ENCODE results near the gene MMP25. TPM values are rescaled to one million over a fixed set of nuclear protein-coding genes. Genes with fewer than 3 reads are reported as not detected.

MMP25 gene
- total and polyA plus RNA-seq, 10 of the 15 experiments (the other 5 are each of a cell fraction or from before 2014, with no cell fraction given) = 0.03 to 0.36 (median 0.13) TPM; not detected in 1

- Histone ChIP-seq H4K20me1 (ENCODE audit: control insufficient read depth, insufficient read depth) (no peaks in the 10 kb centered on the region), H2AFZ (ENCODE audit: control insufficient read depth, low read depth, low read length) (no peak overlapping the region), H3K9me3 (replicated peaks; ENCODE audit: control insufficient read depth, insufficient read depth, low read length) (no peaks in the 10 kb centered on the region), H3K4me3 (no peak overlapping the region), H3K4me1 (ENCODE audit: control insufficient read depth, insufficient read depth, low read length) (no peaks in the 10 kb centered on the region; the same call in 1 of the 2 replicates), H3K9ac (ENCODE audit: control insufficient read depth, insufficient read depth, low read length) (no peak overlapping the region), H3K4me2 (ENCODE audit: control insufficient read depth, insufficient read depth) (no peak overlapping the region), H3K27ac (ENCODE audit: control insufficient read depth, insufficient read depth) (no peak overlapping the region), H3K36me3 (ENCODE audit: control insufficient read depth in 2 of 2, insufficient read depth in 2 of 2, low read length in 1 of 2) (no peaks in the 10 kb centered on the region), H3K79me2 (ENCODE audit: control insufficient read depth, insufficient read depth, low read length) (no peaks in the 10 kb centered on the region), H3K27me3 (replicated peaks in 1 of 2; ENCODE audit: control insufficient read depth in 2 of 2, insufficient read depth in 2 of 2, low read length in 1 of 2) (peaks cover 0 to 10% of the 10 kb centered on the region in 2 experiments)
- POLR2A ChIA-PET = no interaction called here
- SMC1A ChIA-PET (ENCODE audit: uncharacterized antibody, unreplicated experiment) = no interaction called here
- DNase-seq (ENCODE audit: low read depth, low spot score) (no peak), FAIRE-seq (no peak), ATAC-seq (no peak)
- TF ChIP-seq ZNF274 (IDR thresholded peaks at IDR 0.05; ENCODE audit: insufficient read depth, insufficient read length) (no peak), MXI1 (IDR thresholded peaks at IDR 0.05; ENCODE audit: low read depth, low read length) (no peak), DPF2 (IDR thresholded peaks at IDR 0.05) (no peak), SMAD5 (IDR thresholded peaks at IDR 0.05; ENCODE audit: low read depth) (no peak), MTA3 (IDR thresholded peaks at IDR 0.05; ENCODE audit: borderline replicate concordance, low read length) (no peak), PML (IDR thresholded peaks at IDR 0.05; ENCODE audit: low read length) (no peak), BCLAF1 (IDR thresholded peaks at IDR 0.05) (no peak), PBX3 (IDR thresholded peaks at IDR 0.05; ENCODE audit: insufficient replicate concordance, low read depth, low read length) (no peak), PRDM15 (CRISPR knock-in tag; IDR thresholded peaks at IDR 0.05) (no peak)
- TF ChIP-seq, protein P1, sequence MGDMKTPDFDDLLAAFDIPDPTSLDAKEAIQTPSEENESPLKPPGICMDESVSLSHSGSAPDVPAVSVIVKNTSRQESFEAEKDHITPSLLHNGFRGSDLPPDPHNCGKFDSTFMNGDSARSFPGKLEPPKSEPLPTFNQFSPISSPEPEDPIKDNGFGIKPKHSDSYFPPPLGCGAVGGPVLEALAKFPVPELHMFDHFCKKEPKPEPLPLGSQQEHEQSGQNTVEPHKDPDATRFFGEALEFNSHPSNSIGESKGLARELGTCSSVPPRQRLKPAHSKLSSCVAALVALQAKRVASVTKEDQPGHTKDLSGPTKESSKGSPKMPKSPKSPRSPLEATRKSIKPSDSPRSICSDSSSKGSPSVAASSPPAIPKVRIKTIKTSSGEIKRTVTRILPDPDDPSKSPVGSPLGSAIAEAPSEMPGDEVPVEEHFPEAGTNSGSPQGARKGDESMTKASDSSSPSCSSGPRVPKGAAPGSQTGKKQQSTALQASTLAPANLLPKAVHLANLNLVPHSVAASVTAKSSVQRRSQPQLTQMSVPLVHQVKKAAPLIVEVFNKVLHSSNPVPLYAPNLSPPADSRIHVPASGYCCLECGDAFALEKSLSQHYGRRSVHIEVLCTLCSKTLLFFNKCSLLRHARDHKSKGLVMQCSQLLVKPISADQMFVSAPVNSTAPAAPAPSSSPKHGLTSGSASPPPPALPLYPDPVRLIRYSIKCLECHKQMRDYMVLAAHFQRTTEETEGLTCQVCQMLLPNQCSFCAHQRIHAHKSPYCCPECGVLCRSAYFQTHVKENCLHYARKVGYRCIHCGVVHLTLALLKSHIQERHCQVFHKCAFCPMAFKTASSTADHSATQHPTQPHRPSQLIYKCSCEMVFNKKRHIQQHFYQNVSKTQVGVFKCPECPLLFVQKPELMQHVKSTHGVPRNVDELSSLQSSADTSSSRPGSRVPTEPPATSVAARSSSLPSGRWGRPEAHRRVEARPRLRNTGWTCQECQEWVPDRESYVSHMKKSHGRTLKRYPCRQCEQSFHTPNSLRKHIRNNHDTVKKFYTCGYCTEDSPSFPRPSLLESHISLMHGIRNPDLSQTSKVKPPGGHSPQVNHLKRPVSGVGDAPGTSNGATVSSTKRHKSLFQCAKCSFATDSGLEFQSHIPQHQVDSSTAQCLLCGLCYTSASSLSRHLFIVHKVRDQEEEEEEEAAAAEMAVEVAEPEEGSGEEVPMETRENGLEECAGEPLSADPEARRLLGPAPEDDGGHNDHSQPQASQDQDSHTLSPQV (IDR thresholded peaks at IDR 0.05) = no peak
- WGBS (ENCODE audit: insufficient coverage, insufficient replicate concordance, low lambda C conversion rate, missing lambda C conversion rate) = 70% methylated on average over 24 of the region's 27 CpGs
- RAD21 ChIA-PET (ENCODE audit: unreplicated experiment) = no interaction called here
- in situ Hi-C loops (cut with MboI) = no loop called here
- no TSS peak for BruUV-seq (replicated peaks)
- intact Hi-C loops (cut with micrococcal nuclease; ENCODE audit: unreplicated experiment) = no loop called here
- CTCF ChIA-PET = interaction anchor here (0.6 to 0.9 kb wide), 2 partner anchors 15 to 19 kb away, joined by 3 read pairs; no protein-coding TSS in a partner anchor
Observed at GRCh38 chr16:3013491-3013951, 32.8 kb upstream of the MMP25 start.
